ENCODE results near the gene NT5C1B. TPM values are rescaled to one million over a fixed set of nuclear protein-coding genes. Genes with fewer than 3 reads are reported as not detected.

NT5C1B gene
- total RNA-seq, 1 experiment from 2014 or later, result not detected

DNA sequence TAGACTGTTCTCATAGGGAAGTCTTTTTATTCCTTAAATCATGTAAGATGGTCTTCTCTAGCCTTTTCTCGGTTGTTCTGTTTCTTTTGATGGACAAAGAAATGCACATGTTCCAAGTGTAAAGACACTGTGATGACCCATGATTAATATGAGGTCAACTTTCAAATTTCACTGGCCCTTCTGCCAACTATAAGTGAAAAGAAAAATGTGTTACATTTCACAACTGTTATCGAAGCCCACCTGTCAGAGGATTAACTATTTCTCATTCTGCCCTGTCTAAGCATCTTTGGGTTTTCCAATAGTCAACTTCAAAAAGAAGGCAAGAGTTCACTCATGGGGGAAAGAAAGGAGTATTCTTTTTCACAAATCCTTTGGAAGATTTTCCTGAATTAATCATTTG lies 32.2 kb downstream of the NT5C1B start:
- intact Hi-C loops (cut with micrococcal nuclease; ENCODE audit: unreplicated experiment), result no loop called here
- 0 out of 2 replicates have a peak, but pooled peaks cover 5% of the 10 kb centered on the region for H4K20me1 ChIP-seq (ENCODE audit: insufficient read depth)
- H3K4me1 ChIP-seq (replicated peaks; ENCODE audit: insufficient read depth), result peaks cover 7% of the 10 kb centered on the region
- no peaks in the 10 kb centered on the region for H3K9me2 ChIP-seq (ENCODE audit: insufficient read depth)
- H3K4me3 ChIP-seq, result no peak overlapping the region
- H3K27ac ChIP-seq, result no peak overlapping the region
- H2AFZ ChIP-seq, result no peak overlapping the region
- no peak overlapping the region for H3K4me2 ChIP-seq
- BruUV-seq (replicated peaks), result no TSS peak
- peaks cover 14% of the 10 kb centered on the region for H3K36me3 ChIP-seq (ENCODE audit: low read depth)
- DNase-seq, result no peak
- H3K9me3 ChIP-seq (ENCODE audit: insufficient read depth, low read depth), result no peaks in the 10 kb centered on the region
- POLR2A ChIA-PET (ENCODE audit: unreplicated experiment), result no interaction called here
- TF ChIP-seq EZH2 (IDR thresholded peaks at IDR 0.05; ENCODE audit: low read depth), result no peak
- TF ChIP-seq, protein P1, sequence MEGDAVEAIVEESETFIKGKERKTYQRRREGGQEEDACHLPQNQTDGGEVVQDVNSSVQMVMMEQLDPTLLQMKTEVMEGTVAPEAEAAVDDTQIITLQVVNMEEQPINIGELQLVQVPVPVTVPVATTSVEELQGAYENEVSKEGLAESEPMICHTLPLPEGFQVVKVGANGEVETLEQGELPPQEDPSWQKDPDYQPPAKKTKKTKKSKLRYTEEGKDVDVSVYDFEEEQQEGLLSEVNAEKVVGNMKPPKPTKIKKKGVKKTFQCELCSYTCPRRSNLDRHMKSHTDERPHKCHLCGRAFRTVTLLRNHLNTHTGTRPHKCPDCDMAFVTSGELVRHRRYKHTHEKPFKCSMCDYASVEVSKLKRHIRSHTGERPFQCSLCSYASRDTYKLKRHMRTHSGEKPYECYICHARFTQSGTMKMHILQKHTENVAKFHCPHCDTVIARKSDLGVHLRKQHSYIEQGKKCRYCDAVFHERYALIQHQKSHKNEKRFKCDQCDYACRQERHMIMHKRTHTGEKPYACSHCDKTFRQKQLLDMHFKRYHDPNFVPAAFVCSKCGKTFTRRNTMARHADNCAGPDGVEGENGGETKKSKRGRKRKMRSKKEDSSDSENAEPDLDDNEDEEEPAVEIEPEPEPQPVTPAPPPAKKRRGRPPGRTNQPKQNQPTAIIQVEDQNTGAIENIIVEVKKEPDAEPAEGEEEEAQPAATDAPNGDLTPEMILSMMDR (conservative IDR thresholded peaks at IDR 0.05), result no peak
- peaks cover 25% of the 10 kb centered on the region for H3K79me2 ChIP-seq (ENCODE audit: low read depth)
- CTCF ChIA-PET, result no interaction called here
- H3K27me3 ChIP-seq (ENCODE audit: insufficient read depth, low read depth), result no peaks in the 10 kb centered on the region
- H3F3A ChIP-seq (ENCODE audit: insufficient read depth, low read depth), result no peaks in the 10 kb centered on the region

- no TSS peak for BruUV-seq (replicated peaks)
- ChIA-PET CTCF (no interaction called here), POLR2A (ENCODE audit: unreplicated experiment) (no interaction called here)
- no peak overlapping the region for H3K4me2 ChIP-seq
- no peak overlapping the region for H2AFZ ChIP-seq
- H3K4me3 ChIP-seq, result no peak overlapping the region
- H3K9me2 ChIP-seq (ENCODE audit: insufficient read depth), result no peaks in the 10 kb centered on the region
- intact Hi-C loops (cut with micrococcal nuclease; ENCODE audit: unreplicated experiment), result no loop called here
- peaks cover under 1% of the 10 kb centered on the region; the same call in 1 of the 2 replicates for H3K79me2 ChIP-seq (ENCODE audit: low read depth)
- TF ChIP-seq, protein P1 (conservative IDR thresholded peaks at IDR 0.05), result no peak
- no peak for DNase-seq
- peaks cover 14% of the 10 kb centered on the region for H3K36me3 ChIP-seq (ENCODE audit: low read depth)
- no peaks in the 10 kb centered on the region for H3K27me3 ChIP-seq (ENCODE audit: insufficient read depth, low read depth)
- no peak overlapping the region for H3K27ac ChIP-seq
- no peaks in the 10 kb centered on the region for H3K4me1 ChIP-seq (replicated peaks; ENCODE audit: insufficient read depth)
- H3K9me3 ChIP-seq (ENCODE audit: insufficient read depth, low read depth), result no peaks in the 10 kb centered on the region
- H3F3A ChIP-seq (ENCODE audit: insufficient read depth, low read depth), result no peaks in the 10 kb centered on the region
- H4K20me1 ChIP-seq (ENCODE audit: insufficient read depth), result no peaks in the 10 kb centered on the region
Observed at GRCh38 chr2:18552351-18553077, 36.9 kb downstream of the NT5C1B start.

DNA sequence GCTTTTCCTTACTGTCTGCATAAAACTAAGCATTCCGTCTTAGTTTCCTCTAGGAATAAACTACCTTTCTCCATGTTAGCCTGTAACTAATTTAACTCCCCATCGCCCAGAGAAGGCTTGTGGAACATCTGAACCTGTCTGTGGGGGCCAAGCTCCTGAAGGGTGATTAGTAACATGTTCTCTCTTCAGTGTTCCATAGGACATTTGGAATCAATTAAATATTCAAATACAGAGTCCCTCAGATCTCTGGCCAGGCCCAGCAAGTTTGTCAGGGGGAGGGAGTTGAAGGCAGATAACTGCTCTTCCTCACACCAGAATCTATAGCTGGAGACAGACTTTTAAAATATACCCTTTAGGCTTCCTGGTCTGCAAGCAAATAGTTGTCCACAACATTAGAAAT lies 37.7 kb downstream of the NT5C1B start:
- no TSS peak for BruUV-seq (replicated peaks)
- intact Hi-C loops (cut with micrococcal nuclease; ENCODE audit: unreplicated experiment), result no loop called here
- H2AFZ ChIP-seq, result no peak overlapping the region

More for the DNA sequence above, 37.7 kb downstream of the NT5C1B start:
- no peak for TF ChIP-seq EZH2 (IDR thresholded peaks at IDR 0.05; ENCODE audit: low read depth)
- TF ChIP-seq, protein P1 (conservative IDR thresholded peaks at IDR 0.05), result no peak
- DNase-seq, result no peak
- H3K36me3 ChIP-seq (ENCODE audit: low read depth), result peaks cover 14% of the 10 kb centered on the region
- no peaks in the 10 kb centered on the region for H3K9me3 ChIP-seq (ENCODE audit: insufficient read depth, low read depth)
- ChIA-PET CTCF (no interaction called here), POLR2A (ENCODE audit: unreplicated experiment) (no interaction called here)
- no peaks in the 10 kb centered on the region for H3K27me3 ChIP-seq (ENCODE audit: insufficient read depth, low read depth)
- H3K27ac ChIP-seq, result no peak overlapping the region
- H4K20me1 ChIP-seq (ENCODE audit: insufficient read depth), result no peaks in the 10 kb centered on the region
- H3K79me2 ChIP-seq (ENCODE audit: low read depth), result no peaks in the 10 kb centered on the region; the same call in 1 of the 2 replicates
- H3K4me3 ChIP-seq, result no peak overlapping the region
- H3K4me2 ChIP-seq, result no peak overlapping the region
- H3K9me2 ChIP-seq (ENCODE audit: insufficient read depth), result no peaks in the 10 kb centered on the region
- no peaks in the 10 kb centered on the region for H3K4me1 ChIP-seq (replicated peaks; ENCODE audit: insufficient read depth)
- no peaks in the 10 kb centered on the region for H3F3A ChIP-seq (ENCODE audit: insufficient read depth, low read depth)

All from PC-9 (cell line).